Mononuclear cell (primary cell): ENCODE data around the gene KRT33A. TPM values are rescaled to one million over a fixed set of nuclear protein-coding genes. Genes with fewer than 3 reads are reported as not detected.
"Not testable (repeated sequence)": the region's sequence is repeated elsewhere in the genome, so short reads cannot be mapped to it uniquely, and the experiment has no call there.

Experiments used
- H3K27me3 ChIP-seq: 2 replicates; pipeline ENCODE4 v1.6.0; 2011; ENCODE audit warnings: low read length, control low read depth; ENCODE audit not compliant: insufficient read depth
- H3K4me1 ChIP-seq: 2 replicates; pipeline ENCODE4 v1.5.1; 2011; ENCODE audit warnings: mild to moderate bottlenecking, low read length, control low read depth; ENCODE audit not compliant: insufficient read depth
- H3K4me3 ChIP-seq: 2 replicates; pipeline ENCODE4 v1.5.1; 2011; ENCODE audit warnings: mild to moderate bottlenecking, low read length, moderate library complexity
- H3K9me3 ChIP-seq: 2 replicates; pipeline ENCODE4 v1.5.1; 2011; ENCODE audit warnings: low read depth, mild to moderate bottlenecking, control low read depth, low read length
- total RNA-seq: library from RNA; depleted of rRNA; stranded (reverse); fragments of >200 nt; gene quantifications from one replicate; pipeline ENCODE4 v1.2.3, GENCODE V29; 2012

Gene KRT33A
- total RNA-seq, 1 donor: not detected

DNA sequence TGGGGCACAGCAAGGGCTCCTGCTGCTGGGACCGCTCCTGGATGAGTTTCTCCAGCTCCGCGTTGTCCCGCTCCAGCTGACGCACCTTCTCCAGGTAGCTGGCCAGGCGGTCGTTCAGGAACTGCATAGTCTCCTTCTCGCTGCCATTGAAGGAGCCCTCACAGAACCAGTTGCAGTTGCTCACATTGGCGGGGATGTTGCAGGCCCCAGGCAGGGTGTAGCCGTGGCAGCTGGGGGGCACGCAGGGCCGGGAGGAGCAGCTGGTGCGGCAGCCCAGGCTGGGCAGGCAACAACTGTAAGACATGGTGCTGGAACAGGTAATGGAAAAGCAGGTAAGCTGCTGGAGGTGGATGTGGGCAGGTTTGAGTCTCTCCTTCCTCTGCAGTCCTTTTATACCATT is 31.3 kb upstream of the KRT33A start, which contains the start of gene KRT34:
KRT34 (minus strand) TSS at position 364 of the 400 bp plus-strand sequence; CDS start at position 304, 60 bp downstream.
- H3K9me3 ChIP-seq, H3K4me1 ChIP-seq, H3K4me3 ChIP-seq, H3K27me3 ChIP-seq: not testable (repeated sequence)

DNA sequence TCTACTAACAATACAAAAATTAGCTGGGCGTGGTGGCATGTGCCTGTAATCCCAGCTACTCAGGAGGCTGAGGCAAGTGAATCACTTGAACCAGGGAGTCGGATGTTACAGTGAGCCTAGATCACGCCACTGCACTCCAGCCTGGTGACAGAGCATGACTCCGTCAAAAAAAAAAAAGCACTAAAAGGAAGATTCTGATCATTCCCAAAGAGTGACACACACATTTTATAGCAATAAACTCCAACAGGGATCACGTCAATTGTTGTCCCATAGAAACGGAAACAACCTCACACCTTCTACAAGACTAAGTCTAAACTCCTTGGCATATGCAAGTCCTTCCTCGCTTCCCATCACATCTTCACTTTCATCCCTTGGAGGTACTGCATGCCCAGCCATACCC is 29.5 kb upstream of the KRT33A start:
- not testable (repeated sequence) for H3K4me1 ChIP-seq, H3K9me3 ChIP-seq, H3K4me3 ChIP-seq, H3K27me3 ChIP-seq

DNA sequence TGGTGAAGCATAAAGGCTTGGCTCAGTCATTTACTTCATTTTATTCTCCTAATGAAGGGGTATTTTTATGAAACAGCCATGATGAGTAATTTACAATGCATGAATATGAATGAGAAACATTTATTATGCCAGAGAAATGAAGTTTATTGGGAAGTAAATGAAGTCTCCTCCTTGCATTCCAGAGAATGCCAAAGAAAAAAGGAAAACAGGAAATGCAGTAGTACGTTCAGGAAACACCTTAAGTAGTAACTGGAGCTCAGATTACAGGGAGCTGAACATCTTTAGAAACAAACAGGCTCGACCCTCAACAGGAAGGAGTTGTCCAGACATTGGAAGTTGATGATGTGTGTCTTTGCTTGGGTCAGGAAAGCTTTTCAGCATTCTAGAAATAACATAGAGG is 26.9 kb upstream of the KRT33A start:
- Histone ChIP-seq H3K4me1 (no peaks in the 10 kb centered on the region), H3K27me3 (peaks cover 5% of the 10 kb centered on the region), H3K9me3 (no peaks in the 10 kb centered on the region), H3K4me3 (no peak overlapping the region)

DNA sequence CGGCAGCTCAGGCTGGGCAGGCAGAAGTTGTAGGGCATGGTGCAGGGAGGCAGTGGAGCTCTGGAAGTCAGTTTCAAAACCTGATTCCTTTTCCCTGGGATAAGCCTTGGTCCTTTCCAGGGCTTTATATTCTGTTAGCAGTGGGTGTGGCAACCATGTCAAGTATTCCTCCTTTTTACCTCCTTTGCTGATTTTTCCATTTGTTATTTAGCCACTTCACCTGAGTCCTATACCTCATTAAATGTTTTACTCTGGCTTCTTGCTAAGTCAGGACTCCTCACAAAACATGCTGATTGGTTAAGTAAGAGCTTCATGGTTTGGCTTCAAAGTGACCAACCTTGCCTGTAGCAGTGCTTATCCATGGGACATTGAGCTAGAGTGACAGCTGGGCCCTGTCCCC is 19.1 kb upstream of the KRT33A start, which contains the start of gene KRT33B:
KRT33B (minus strand) TSS at position 101 of the 400 bp plus-strand sequence; CDS start at position 38, 63 bp downstream.
- no peak within 1 kb of the TSS for H3K4me3 ChIP-seq
- H3K4me1 ChIP-seq: no peaks in the 10 kb centered on the region
- H3K9me3 ChIP-seq: no peaks in the 10 kb centered on the region
- peaks cover 7% of the 10 kb centered on the region for H3K27me3 ChIP-seq

DNA sequence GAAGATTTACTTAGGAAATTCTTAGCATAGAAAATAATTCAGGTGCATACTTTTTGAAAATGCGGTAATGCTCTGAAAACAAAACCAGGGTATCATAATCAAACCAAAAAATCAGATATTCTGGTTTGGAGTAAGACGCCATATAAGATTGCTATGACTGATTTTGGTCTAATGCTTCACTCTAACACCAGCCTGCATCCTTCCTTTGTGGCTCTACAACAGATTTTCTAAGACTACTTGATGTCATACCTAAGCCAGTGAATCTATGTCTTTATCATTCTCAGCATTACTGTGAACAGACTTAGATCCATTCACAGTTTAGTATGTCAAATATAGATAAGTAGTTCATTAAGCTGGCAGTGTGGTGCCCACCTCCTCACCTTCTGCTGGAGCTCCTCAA is 18.4 kb upstream of the KRT33A start:
- H3K27me3 ChIP-seq: peaks cover 6% of the 10 kb centered on the region
- no peaks in the 10 kb centered on the region for H3K9me3 ChIP-seq
- no peaks in the 10 kb centered on the region for H3K4me1 ChIP-seq
- H3K4me3 ChIP-seq: no peak overlapping the region

DNA sequence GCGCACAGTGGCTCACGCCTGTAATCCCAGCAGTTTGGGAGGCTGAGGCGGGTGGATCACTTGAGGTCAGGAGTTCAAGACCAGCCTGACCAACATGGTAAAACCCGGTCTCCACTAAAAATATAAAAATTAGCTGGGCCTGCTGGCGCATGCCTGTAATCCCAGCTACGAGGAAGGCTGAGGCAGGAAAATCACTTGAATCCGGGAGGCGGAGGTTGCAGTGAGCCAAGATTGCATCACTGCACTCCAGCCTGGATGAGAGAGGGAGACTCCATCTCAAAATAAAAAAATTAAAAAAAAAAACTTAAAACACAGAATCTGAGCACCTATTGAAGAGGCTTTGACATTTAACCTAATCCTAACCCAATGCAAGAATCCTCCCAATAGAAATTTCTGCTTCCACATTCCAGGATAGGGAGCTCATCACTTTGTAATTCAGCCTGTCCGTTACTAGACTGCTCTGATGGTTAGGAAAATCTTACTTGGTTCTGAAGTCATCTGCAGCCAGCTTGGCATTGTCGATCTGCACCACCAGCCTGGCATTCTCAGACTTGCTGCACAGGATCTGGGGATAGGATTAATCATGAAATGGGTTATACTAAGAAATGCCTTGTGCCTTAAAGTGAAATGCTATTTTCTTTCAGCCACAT is 16.9 kb upstream of the KRT33A start:
- Histone ChIP-seq H3K27me3 (peaks cover 3% of the 10 kb centered on the region), H3K4me3 (no peak overlapping the region), H3K9me3 (no peaks in the 10 kb centered on the region), H3K4me1 (no peaks in the 10 kb centered on the region)

DNA sequence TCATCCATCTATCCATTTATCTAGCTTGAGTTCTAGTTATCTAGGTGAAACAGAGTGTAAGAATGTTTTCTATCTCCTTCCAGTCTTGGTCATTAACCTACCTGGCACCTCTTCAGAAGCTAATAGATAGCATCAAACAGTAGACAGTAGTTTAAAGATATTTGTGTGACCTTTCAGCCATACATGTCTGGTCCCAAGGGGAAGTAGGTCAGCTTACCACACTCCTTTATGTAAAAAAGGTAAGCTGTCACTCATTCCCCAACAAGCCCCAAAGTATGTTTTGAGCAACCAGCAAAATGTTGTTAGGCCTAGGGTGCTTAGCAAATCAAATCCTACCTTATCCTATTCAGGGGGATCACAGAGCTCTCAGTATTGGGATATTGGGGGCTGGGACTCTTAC is 15.4 kb upstream of the KRT33A start:
- H3K9me3 ChIP-seq: no peaks in the 10 kb centered on the region
- H3K4me3 ChIP-seq: no peak overlapping the region
- H3K4me1 ChIP-seq: no peaks in the 10 kb centered on the region
- no peaks in the 10 kb centered on the region for H3K27me3 ChIP-seq

DNA sequence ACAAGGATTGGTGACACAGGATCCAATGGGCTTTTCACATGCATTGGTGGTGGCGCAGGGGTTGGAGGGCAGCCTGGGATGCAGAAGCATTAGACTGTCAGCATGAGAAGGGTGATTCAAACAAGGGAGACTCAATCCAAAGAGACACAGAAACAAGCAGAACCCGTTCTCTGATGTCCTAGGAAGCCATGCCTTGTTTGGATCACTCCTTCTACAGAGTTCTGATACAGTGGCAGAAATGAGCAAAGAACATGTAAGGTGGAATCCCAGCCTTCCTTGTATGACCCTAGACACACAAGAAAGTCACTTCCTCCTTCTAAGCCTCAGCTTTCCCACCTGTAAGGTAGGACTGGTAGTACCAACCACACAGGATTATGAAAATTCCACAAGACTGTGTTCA is 13.3 kb upstream of the KRT33A start:
- H3K27me3 ChIP-seq: no peaks in the 10 kb centered on the region
- H3K9me3 ChIP-seq: no peaks in the 10 kb centered on the region
- no peak overlapping the region for H3K4me3 ChIP-seq
- H3K4me1 ChIP-seq: no peaks in the 10 kb centered on the region

DNA sequence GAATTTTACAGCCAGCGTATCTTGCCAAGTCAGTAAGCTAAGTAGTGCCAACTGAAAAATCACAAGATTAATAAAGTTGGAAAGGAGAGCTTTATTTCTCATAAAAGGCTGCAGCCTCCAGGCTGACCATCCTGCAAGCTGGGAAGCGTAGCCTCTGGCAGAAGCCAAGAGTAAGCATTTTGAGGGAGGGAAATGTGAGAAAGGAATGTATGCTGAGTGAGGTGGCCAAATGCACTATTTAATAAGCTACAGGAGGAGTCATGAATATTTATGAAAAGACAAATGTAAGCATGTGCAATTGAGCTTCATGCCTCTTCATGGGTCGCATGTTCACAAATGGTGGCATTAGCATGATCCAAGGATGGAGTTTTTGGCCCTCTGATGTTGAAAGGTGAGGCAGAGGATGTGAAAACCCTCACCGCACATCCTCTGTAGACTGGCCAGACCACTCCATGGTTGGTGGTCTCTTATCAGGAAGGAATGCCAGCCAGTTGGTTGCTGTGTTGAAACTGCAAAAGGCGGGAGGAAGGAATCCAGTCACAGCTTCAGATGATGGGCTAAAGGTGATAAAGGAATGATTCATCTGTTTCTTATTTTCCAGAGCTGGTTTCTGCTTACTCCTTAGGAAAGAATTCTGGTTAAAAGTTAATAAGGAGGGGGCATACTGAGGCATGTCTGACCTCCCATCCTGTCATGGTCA is 9.8 kb upstream of the KRT33A start:
- Histone ChIP-seq H3K27me3 (no peaks in the 10 kb centered on the region), H3K9me3 (no peaks in the 10 kb centered on the region), H3K4me1 (no peaks in the 10 kb centered on the region), H3K4me3 (no peak overlapping the region)

DNA sequence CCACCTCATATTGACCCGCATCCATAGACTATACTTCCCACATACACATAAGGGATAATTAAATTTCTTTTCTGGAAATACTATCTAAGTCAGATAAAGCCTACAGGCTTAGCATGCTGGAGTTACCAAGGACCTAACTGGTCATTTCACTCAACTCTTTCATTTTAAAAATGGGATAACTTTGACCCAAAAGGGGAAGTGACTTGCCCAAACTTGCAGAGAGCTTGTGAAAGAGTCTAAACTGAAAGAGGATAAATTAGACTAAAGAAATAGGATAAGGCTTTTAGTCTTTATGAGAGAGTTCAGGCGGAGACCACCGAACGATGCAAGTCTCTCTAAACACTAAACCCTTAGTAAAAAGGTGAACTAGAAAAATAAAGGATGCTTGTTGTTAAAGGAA is 3.9 kb upstream of the KRT33A start:
- Histone ChIP-seq H3K9me3 (no peaks in the 10 kb centered on the region), H3K4me3 (no peak overlapping the region), H3K4me1 (no peaks in the 10 kb centered on the region), H3K27me3 (no peaks in the 10 kb centered on the region)

DNA sequence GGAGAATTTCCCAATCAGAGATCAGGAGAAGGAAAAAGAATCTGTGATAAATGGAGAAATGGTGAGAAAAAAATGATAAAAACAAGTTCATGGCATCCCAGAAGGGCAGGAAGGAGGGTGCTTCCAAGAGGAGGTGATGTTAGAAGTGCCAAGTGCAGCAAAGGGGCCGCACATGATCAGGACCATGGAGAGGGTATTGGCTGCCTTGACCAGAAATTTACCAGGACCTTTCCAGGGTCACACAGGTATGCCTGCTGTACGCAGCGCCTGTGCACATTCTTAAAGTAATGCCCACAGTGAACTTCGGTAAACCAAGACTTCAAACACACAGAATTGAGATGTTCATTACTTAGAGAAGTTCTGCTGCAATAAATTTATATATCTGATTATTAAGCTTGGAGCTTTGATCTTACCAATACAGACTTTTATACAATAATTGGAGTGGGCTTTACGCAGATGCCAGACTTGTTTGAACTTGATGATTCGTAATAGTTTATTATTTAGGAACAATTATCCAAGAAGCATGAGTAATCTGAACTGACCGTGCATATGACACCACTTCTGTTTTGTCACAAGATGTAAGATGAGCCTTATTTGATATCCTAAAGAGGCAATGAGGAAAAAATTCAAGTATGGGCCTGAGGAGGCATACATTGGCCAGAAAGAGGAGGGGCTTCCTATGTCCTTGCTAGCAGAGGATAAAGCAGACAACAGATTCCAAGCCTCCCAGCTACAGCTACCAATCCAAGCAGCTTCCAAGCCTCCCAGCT is 2.2 kb upstream of the KRT33A start:
- Histone ChIP-seq H3K9me3 (no peaks in the 10 kb centered on the region), H3K27me3 (no peaks in the 10 kb centered on the region), H3K4me3 (no peak overlapping the region), H3K4me1 (no peaks in the 10 kb centered on the region)

DNA sequence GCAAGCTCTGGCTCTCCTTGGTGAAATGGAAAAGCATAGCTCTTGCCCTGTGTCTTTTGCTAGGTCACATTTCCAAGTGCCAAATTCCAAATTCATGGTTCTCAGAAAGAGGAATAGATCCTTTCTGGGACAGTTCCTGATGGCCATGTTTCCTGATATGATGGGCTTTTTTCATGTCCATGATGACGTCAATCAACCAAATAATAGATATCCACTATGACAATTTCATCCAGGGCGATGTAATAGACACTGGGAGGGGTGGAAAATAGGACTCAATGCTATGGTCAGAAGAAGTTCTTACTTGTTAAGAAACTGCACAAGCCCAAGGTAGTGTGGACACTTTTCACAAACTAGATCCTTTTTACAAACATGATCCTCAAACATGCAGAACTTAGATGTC is 549 bp upstream of the KRT33A start:
- no peaks in the 10 kb centered on the region for H3K9me3 ChIP-seq
- H3K4me1 ChIP-seq: no peaks in the 10 kb centered on the region
- H3K4me3 ChIP-seq: no peak overlapping the region
- no peaks in the 10 kb centered on the region for H3K27me3 ChIP-seq

DNA sequence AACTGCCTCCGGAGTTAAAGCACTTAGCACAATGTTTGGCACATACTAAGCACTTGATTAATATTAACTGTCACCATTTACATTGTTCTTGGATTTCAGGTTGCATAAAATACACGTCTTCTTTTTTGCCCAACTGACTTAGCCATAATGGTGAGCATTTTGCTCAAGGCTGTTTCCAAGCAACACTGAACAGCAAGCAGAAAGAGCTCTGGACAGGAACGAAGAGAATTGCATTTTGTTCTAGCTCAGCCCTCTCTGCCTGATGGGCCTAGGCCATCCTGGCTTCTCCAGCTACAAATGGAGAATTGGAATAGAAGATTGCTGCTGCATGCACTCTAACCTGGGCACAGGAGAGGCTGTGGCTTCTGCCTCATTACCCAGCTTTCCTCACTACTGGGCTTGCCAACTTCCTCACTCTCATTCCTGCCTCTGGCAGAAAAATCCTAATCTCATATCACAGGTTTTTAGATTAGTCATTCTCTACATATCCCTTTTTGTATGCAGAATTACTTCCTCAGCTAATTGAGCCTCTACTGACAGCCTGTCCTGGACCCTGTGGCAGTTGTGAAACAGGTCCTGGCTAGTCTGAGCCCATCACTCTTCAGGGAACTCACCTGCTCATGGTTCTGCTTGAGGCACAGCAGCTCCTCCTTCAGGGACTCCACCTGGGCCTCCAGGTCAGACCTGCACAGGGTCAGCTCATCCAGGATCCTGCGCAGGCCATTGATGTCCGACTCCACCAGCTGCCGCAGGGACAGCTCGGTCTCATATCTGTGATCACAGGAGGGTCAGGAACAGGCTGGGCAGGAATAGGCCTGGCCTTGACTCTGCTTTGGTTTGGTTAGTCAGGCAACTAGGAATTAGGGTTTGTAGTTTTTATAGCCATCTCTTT is 2.5 kb downstream of the KRT33A start:
- no peaks in the 10 kb centered on the region for H3K27me3 ChIP-seq
- H3K9me3 ChIP-seq: no peaks in the 10 kb centered on the region
- H3K4me1 ChIP-seq: no peaks in the 10 kb centered on the region
- H3K4me3 ChIP-seq: no peak overlapping the region

DNA sequence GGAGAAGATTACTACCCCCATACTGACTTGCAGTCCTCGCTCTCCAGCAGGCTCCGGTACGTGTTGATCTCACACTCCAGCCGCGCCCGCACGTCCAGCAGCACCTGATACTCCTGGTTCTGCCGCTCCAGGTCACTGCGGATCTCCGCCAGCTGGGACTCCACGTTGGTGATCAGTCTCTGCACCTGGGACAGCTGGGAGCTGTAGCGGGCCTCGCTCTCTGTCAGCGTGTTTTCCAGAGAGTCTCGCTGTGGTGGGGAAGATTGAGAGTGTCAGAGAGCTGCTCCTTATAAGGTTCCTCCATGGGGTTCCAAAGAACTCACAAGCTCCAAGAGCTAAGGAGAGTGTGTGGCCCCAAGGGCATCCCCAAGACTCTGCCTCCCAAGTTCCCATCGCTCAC is 4.2 kb downstream of the KRT33A start:
- H3K9me3 ChIP-seq, H3K4me1 ChIP-seq, H3K27me3 ChIP-seq, H3K4me3 ChIP-seq: not testable (repeated sequence)

DNA sequence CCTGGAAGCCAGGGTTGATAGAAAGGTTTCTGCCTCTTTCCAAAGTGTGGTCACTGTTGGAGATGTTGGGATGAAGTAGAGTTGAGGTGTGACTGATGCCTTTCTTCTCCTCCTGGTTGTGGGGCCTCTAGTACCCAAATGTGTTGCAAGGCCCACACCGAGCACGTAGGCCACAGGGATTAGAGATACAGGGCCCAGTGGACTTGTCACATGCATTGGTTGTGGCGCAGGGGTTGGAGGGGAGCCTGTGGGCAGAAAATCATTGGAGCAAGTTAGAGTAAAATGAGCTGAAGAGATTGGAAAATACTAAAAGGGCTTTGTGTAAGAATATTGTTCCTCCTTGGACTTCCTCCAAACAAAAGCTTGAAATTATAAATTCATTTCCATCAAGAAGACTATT is 4.6 kb downstream of the KRT33A start:
- H3K27me3 ChIP-seq: no peaks in the 10 kb centered on the region
- no peaks in the 10 kb centered on the region for H3K9me3 ChIP-seq
- peaks cover 3% of the 10 kb centered on the region for H3K4me1 ChIP-seq
- H3K4me3 ChIP-seq: no peak overlapping the region
